ENCODE results near the gene AJAP1.

GRCh38 chr1:4802024-4802423, 147.6 kb downstream of the AJAP1 start:
- TF ChIP-seq CTCF (IDR thresholded peaks at IDR 0.05; ENCODE audit: low read depth, low read length), result no peak
- no peak for TF ChIP-seq POLR2A (IDR thresholded peaks at IDR 0.05; ENCODE audit: extremely low read depth, insufficient read length)
